Fibroblast of lung (primary cell): ENCODE results near the gene GAB2.

Source experiments
- EZH2 ChIP-seq: IDR thresholded peaks from 2 replicates; pipeline ENCODE4 v1.5.1; 2012; ENCODE audit warnings: low read length, control low read depth, mild to moderate bottlenecking; ENCODE audit errors: missing control alignments
- TF ChIP-seq, protein P1 (sequence below), 2 donors: IDR thresholded peaks in 1 of 2; conservative IDR thresholded peaks in 1 of 2; 1 replicate in 1 of 2; 2 replicates in 1 of 2; pipeline ENCODE4 v1.5.1; 2011 to 2012; ENCODE audit warnings: low read length in 2 of 2, control low read depth in 1 of 2, inconsistent platforms in 1 of 2, low read depth in 1 of 2, mild to moderate bottlenecking in 1 of 2

DNA sequence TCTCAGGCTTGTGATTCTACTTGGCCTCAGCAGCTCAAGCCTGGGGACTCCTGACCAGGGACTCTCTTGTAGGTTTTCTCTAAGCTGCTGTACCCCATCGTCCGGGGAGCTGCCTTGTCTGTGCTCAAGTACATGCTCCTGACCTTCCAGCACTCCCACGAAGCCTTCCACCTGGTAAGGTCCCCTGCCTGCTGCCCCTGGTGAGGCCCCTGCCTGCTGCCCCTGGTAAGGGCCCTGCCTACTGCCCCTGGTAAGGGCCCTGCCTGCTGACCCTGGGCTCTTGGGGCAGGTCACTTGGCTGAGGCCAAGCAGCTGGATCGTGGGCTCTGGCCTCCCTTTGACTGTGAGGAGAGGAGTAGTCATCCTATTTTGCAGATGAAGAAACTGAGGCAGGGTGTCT lies 217.6 kb downstream of the GAB2 start:
- TF ChIP-seq, protein P1, sequence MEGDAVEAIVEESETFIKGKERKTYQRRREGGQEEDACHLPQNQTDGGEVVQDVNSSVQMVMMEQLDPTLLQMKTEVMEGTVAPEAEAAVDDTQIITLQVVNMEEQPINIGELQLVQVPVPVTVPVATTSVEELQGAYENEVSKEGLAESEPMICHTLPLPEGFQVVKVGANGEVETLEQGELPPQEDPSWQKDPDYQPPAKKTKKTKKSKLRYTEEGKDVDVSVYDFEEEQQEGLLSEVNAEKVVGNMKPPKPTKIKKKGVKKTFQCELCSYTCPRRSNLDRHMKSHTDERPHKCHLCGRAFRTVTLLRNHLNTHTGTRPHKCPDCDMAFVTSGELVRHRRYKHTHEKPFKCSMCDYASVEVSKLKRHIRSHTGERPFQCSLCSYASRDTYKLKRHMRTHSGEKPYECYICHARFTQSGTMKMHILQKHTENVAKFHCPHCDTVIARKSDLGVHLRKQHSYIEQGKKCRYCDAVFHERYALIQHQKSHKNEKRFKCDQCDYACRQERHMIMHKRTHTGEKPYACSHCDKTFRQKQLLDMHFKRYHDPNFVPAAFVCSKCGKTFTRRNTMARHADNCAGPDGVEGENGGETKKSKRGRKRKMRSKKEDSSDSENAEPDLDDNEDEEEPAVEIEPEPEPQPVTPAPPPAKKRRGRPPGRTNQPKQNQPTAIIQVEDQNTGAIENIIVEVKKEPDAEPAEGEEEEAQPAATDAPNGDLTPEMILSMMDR (conservative IDR thresholded peaks at IDR 0.05 in 1 of 2, IDR thresholded peaks at IDR 0.05 in 1 of 2; ENCODE audit: low read depth in 1 of 2, low read length in 2 of 2): no peak
- no peak for TF ChIP-seq EZH2
